GM12878 (cell line): ENCODE results near the gene ESYT3. TPM values are rescaled to one million over a fixed set of nuclear protein-coding genes. Genes with fewer than 3 reads are reported as not detected.
"Not testable (repeated sequence)": the region's sequence is repeated elsewhere in the genome, so short reads cannot be mapped to it uniquely, and the experiment has no call there.

ENCODE experiments used
- ATAC-seq: fragments of 200-7000 bp; cut with Tn5 transposase; 3 replicates; pipeline ENCODE4 v1.9.1; 2020; ENCODE audit warnings: mild to moderate bottlenecking, moderate library complexity
- BruUV-seq: library from RNA; stranded (reverse); fragments of 400-500 nt; replicated peaks from 2 replicates; lab custom pipeline; 2021; lab: Mats Ljungman, UMichigan
- CTCF ChIA-PET: fragments of 300-600 bp; sonication (Branson Sonifier 250); formaldehyde crosslinking; extraction: SDS; loops from one replicate; lab custom pipeline; 2021; ENCODE audit warnings: inconsistent platforms; lab: Yijun Ruan, JAX
- POLR2A ChIA-PET: fragments of 350-600 bp; formaldehyde crosslinking; extraction: SDS; loops from one replicate; lab custom pipeline; 2021; ENCODE audit warnings: inconsistent platforms; lab: Charles Lee
- RAD21 ChIA-PET: fragments of 300-600 bp; sonication (Branson Sonifier 250); formaldehyde crosslinking; loops from one replicate; lab custom pipeline; 2023; ENCODE audit warnings: antibody characterized with exemption; ENCODE audit not compliant: unreplicated experiment; lab: Charles Lee
- SMC1A ChIA-PET: fragments of 300-600 bp; sonication (Branson Sonifier 250); formaldehyde crosslinking; loops from one replicate; lab custom pipeline; 2023; ENCODE audit not compliant: unreplicated experiment, uncharacterized antibody; lab: Charles Lee
- DNase-seq: peaks from one replicate; pipeline ENCODE4 v3.0.0-alpha.2; 2011; ENCODE audit warnings: low read depth, low spot score
- FAIRE-seq: peaks from 3 replicates; lab custom pipeline; 2011; peaks lifted over from hg19 to GRCh38; lab: Jason Lieb, UNC
- H2AFZ ChIP-seq: 2 replicates; pipeline ENCODE4 v1.6.0; 2011; ENCODE audit warnings: low read depth, low read length, control low read depth; ENCODE audit not compliant: control insufficient read depth
- H3K27ac ChIP-seq: 2 replicates; pipeline ENCODE4 v1.5.1; 2011; ENCODE audit warnings: control low read depth; ENCODE audit not compliant: control insufficient read depth, insufficient read depth
- H3K27me3 ChIP-seq, 2 experiments: replicated peaks in 1 of 2; 2 replicates each; pipeline versions ENCODE4 v1.6.0 to v1.6.1; 2011; ENCODE audit warnings: low read length in 1 of 2; ENCODE audit not compliant: control insufficient read depth in 2 of 2, insufficient read depth in 2 of 2
- H3K36me3 ChIP-seq, 2 experiments: 2 replicates each; pipeline ENCODE4 v1.5.1; 2011; ENCODE audit warnings: low read length in 1 of 2; ENCODE audit not compliant: control insufficient read depth in 2 of 2, insufficient read depth in 2 of 2
- H3K4me1 ChIP-seq: 2 replicates; pipeline ENCODE4 v1.6.1; 2011; ENCODE audit warnings: mild to moderate bottlenecking, low read length, moderate library complexity, mixed read lengths; ENCODE audit not compliant: control insufficient read depth, insufficient read depth
- H3K4me2 ChIP-seq: 2 replicates; pipeline ENCODE4 v1.6.0; 2011; ENCODE audit warnings: control low read depth; ENCODE audit not compliant: control insufficient read depth, insufficient read depth
- H3K4me3 ChIP-seq: fragments of 200-600 bp; sonication (generic); 2 replicates; pipeline ENCODE4 v1.5.1; 2016
- H3K79me2 ChIP-seq: 2 replicates; pipeline ENCODE4 v1.6.0; 2011; ENCODE audit warnings: low read length; ENCODE audit not compliant: control insufficient read depth, insufficient read depth
- H3K9ac ChIP-seq: 2 replicates; pipeline ENCODE4 v1.8.0; 2011; ENCODE audit warnings: low read length, control low read depth, mixed read lengths; ENCODE audit not compliant: control insufficient read depth, insufficient read depth
- H3K9me3 ChIP-seq: replicated peaks from 3 replicates; pipeline ENCODE4 v1.5.1; 2011; ENCODE audit warnings: mild to moderate bottlenecking, low read length; ENCODE audit not compliant: control insufficient read depth, insufficient read depth
- H4K20me1 ChIP-seq: 2 replicates; pipeline ENCODE4 v1.6.0; 2011; ENCODE audit not compliant: control insufficient read depth, insufficient read depth
- CHD1 ChIP-seq: IDR thresholded peaks from 2 replicates; pipeline ENCODE4 v1.6.1; 2012; ENCODE audit warnings: low read depth, low read length, improper control_type of control experiment
- RAD21 ChIP-seq: IDR thresholded peaks from 2 replicates; pipeline ENCODE4 v1.6.1; 2011; ENCODE audit warnings: mild to moderate bottlenecking, low read depth, low read length, moderate library complexity; ENCODE audit not compliant: insufficient read depth
- RAD51 ChIP-seq: fragments of 450-650 bp; IDR thresholded peaks from 2 replicates; pipeline ENCODE4 v1.6.1; 2016; ENCODE audit warnings: moderate library complexity, mild to moderate bottlenecking, inconsistent platforms
- SMC3 ChIP-seq: IDR thresholded peaks from 2 replicates; pipeline ENCODE4 v1.6.1; 2011; ENCODE audit warnings: low read length, improper control_type of control experiment, borderline replicate concordance
- WGBS: methylation state at CpG from one replicate; pipeline ENCODE4 v1.1.6; 2016; ENCODE audit warnings: low lambda C conversion rate; ENCODE audit not compliant: insufficient replicate concordance, insufficient coverage; ENCODE audit errors: missing lambda C conversion rate; 5-methylcytosine and 5-hydroxymethylcytosine counted together
- in situ Hi-C: fragments of 300-500 bp; cut with MboI; formaldehyde crosslinking; loops from 9 replicates; pipeline ENCODE4 v1.14.3; 2018; ENCODE audit warnings: mixed read lengths
- intact Hi-C: fragments of 100-400 bp; cut with micrococcal nuclease; formaldehyde crosslinking; loops from one replicate; pipeline ENCODE4 v1.14.2; 2022; ENCODE audit not compliant: unreplicated experiment
- polyA plus RNA-seq, 11 experiments: library from polyadenylated mRNA; depleted of rRNA in 4 of 11; unstranded in 6 of 11; stranded (reverse) in 5 of 11; fragments of >200 nt; fragmentation: Nextera tagmentation in 4 of 11; fragmentation: Illumina TruSeq in 1 of 11; extraction: Ambion mirVana in 4 of 11; extraction: Trizol in 1 of 11; gene quantifications; 1 replicate in 1 of 11; 2 replicates in 10 of 11; pipeline versions ENCODE4 v1.2.1 to v1.2.3, GENCODE V29; 2011 to 2016; ENCODE audit warnings: inconsistent platforms in 2 of 11, missing spikeins in 2 of 11, low read depth in 1 of 11
- total RNA-seq, 4 experiments: library from RNA; depleted of rRNA in 3 of 4; stranded (reverse); fragments of >200 nt in 3 of 4; fragmentation: Illumina TruSeq in 1 of 4; extraction: Trizol in 1 of 4; gene quantifications; 2 replicates each; pipeline versions ENCODE4 v1.2.1 to v1.2.3, GENCODE V29; 2013 to 2021
- TF ChIP-seq, protein P1 (sequence below): IDR thresholded peaks from 2 replicates; pipeline ENCODE4 v1.6.1; 2012; ENCODE audit warnings: mild to moderate bottlenecking, low read depth, low read length
- TF ChIP-seq, protein P2 (sequence below): fragments of 450-650 bp; IDR thresholded peaks from 2 replicates; pipeline ENCODE4 v1.6.1; 2017; ENCODE audit warnings: mild to moderate bottlenecking
- TF ChIP-seq, protein P3 (sequence below), 3 experiments: IDR thresholded peaks in 2 of 3; conservative IDR thresholded peaks in 1 of 3; 2 replicates each; pipeline ENCODE4 v1.5.1; 2011; ENCODE audit warnings: low read depth in 3 of 3, low read length in 3 of 3, mild to moderate bottlenecking in 3 of 3, control low read depth in 2 of 3, moderate library complexity in 2 of 3, inconsistent platforms in 1 of 3, mixed read lengths in 1 of 3; ENCODE audit not compliant: control insufficient read depth in 2 of 3, insufficient read depth in 1 of 3; ENCODE audit errors: extremely low read depth in 1 of 3

ESYT3 gene
- total and polyA plus RNA-seq, 10 of the 15 experiments (the other 5 are each of a cell fraction or from before 2014, with no cell fraction given), result not detected

DNA sequence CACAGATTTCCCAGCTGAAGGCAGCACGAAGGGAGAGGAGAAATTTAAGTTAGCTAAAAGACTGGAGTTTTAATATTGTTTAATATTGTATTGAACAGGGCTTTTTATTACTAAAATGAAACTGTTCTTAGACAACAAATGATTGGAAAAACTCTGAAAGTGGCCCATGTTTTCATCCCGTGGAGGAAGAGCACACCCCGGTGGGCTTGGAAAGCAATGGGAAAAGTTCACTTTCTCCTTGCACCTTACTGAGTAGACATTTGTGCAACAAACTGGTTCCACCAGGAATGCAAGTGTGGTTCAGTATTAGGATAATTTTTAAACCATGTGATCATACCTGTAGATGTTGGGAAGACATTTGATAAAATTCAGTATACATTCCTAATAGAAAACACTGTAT lies 8.2 kb upstream of the ESYT3 start:
- ATAC-seq, result no peak
- CTCF ChIA-PET, result interaction anchor here (1.3 kb wide), 1 partner anchor 9 kb away, joined by 4 read pairs; no protein-coding TSS in a partner anchor
- POLR2A ChIA-PET, result no interaction called here
- no peaks in the 10 kb centered on the region for H3K4me1 ChIP-seq
- H3K4me3 ChIP-seq, result no peak overlapping the region
- no peaks in the 10 kb centered on the region for H3K27me3 ChIP-seq
- no peak overlapping the region for H2AFZ ChIP-seq
- H3K27ac ChIP-seq, result no peak overlapping the region
- SMC1A ChIA-PET, result no interaction called here
- no peak overlapping the region for H3K4me2 ChIP-seq
- intact Hi-C loops, result no loop called here
- no peaks in the 10 kb centered on the region for H3K36me3 ChIP-seq
- RAD21 ChIA-PET, result no interaction called here
- no peaks in the 10 kb centered on the region for H4K20me1 ChIP-seq
- TF ChIP-seq RAD51 (no peak), SMC3 (peak; percentile 16; the same call in 1 of the 2 replicates), RAD21 (peak; percentile 37; the same call in 1 of the 2 replicates), CHD1 (no peak)
- TF ChIP-seq, protein P1, sequence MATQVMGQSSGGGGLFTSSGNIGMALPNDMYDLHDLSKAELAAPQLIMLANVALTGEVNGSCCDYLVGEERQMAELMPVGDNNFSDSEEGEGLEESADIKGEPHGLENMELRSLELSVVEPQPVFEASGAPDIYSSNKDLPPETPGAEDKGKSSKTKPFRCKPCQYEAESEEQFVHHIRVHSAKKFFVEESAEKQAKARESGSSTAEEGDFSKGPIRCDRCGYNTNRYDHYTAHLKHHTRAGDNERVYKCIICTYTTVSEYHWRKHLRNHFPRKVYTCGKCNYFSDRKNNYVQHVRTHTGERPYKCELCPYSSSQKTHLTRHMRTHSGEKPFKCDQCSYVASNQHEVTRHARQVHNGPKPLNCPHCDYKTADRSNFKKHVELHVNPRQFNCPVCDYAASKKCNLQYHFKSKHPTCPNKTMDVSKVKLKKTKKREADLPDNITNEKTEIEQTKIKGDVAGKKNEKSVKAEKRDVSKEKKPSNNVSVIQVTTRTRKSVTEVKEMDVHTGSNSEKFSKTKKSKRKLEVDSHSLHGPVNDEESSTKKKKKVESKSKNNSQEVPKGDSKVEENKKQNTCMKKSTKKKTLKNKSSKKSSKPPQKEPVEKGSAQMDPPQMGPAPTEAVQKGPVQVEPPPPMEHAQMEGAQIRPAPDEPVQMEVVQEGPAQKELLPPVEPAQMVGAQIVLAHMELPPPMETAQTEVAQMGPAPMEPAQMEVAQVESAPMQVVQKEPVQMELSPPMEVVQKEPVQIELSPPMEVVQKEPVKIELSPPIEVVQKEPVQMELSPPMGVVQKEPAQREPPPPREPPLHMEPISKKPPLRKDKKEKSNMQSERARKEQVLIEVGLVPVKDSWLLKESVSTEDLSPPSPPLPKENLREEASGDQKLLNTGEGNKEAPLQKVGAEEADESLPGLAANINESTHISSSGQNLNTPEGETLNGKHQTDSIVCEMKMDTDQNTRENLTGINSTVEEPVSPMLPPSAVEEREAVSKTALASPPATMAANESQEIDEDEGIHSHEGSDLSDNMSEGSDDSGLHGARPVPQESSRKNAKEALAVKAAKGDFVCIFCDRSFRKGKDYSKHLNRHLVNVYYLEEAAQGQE, result no peak
- TF ChIP-seq, protein P2, sequence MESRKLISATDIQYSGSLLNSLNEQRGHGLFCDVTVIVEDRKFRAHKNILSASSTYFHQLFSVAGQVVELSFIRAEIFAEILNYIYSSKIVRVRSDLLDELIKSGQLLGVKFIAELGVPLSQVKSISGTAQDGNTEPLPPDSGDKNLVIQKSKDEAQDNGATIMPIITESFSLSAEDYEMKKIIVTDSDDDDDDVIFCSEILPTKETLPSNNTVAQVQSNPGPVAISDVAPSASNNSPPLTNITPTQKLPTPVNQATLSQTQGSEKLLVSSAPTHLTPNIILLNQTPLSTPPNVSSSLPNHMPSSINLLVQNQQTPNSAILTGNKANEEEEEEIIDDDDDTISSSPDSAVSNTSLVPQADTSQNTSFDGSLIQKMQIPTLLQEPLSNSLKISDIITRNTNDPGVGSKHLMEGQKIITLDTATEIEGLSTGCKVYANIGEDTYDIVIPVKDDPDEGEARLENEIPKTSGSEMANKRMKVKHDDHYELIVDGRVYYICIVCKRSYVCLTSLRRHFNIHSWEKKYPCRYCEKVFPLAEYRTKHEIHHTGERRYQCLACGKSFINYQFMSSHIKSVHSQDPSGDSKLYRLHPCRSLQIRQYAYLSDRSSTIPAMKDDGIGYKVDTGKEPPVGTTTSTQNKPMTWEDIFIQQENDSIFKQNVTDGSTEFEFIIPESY, result no peak
- TF ChIP-seq, protein P3, sequence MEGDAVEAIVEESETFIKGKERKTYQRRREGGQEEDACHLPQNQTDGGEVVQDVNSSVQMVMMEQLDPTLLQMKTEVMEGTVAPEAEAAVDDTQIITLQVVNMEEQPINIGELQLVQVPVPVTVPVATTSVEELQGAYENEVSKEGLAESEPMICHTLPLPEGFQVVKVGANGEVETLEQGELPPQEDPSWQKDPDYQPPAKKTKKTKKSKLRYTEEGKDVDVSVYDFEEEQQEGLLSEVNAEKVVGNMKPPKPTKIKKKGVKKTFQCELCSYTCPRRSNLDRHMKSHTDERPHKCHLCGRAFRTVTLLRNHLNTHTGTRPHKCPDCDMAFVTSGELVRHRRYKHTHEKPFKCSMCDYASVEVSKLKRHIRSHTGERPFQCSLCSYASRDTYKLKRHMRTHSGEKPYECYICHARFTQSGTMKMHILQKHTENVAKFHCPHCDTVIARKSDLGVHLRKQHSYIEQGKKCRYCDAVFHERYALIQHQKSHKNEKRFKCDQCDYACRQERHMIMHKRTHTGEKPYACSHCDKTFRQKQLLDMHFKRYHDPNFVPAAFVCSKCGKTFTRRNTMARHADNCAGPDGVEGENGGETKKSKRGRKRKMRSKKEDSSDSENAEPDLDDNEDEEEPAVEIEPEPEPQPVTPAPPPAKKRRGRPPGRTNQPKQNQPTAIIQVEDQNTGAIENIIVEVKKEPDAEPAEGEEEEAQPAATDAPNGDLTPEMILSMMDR (IDR thresholded peaks at IDR 0.05 in 2 of 3, conservative IDR thresholded peaks at IDR 0.05 in 1 of 3; ENCODE audit: control insufficient read depth in 2 of 3, extremely low read depth in 1 of 3, insufficient read depth in 1 of 3, low read depth in 3 of 3, low read length in 3 of 3), result peak in 2 of 3 experiments; percentile 31; a peak in 4 of 6 replicates
- TF ChIP-seq, all 136 proteins: peak for 3
- Histone ChIP-seq H3K9ac (no peak overlapping the region), H3K79me2 (no peaks in the 10 kb centered on the region), H3K9me3 (no peaks in the 10 kb centered on the region)
- in situ Hi-C loops, result no loop called here
- WGBS, result 38% methylated on average over 3 of the region's 3 CpGs
- DNase-seq (no peak), FAIRE-seq (no peak)
- BruUV-seq, result no TSS peak

DNA sequence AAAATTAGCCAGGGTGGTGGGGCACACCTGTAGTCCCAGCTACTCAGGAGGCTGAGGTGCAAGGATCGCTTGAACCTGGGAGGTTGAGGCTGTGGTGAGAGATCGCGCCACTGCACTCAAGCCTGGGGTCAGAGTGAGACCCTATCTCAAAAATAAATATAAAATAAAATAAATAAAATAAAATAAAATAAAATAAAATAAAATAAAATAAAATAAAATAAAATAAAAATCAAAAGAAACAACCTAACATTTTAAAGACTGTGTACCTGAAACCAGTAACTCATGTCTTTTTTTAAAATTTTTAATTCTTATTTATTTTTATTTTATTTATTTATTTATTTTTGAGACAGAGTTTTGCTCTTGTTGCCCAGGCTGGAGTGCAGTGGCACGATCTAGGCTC lies 7.7 kb upstream of the ESYT3 start:
- H3K4me2 ChIP-seq, DNase-seq, intact Hi-C loops, in situ Hi-C loops, BruUV-seq, ATAC-seq, H3K79me2 ChIP-seq, H3K9me3 ChIP-seq, POLR2A ChIA-PET, H4K20me1 ChIP-seq, H3K4me3 ChIP-seq, SMC1A ChIA-PET, H3K27me3 ChIP-seq, RAD21 ChIA-PET, H3K36me3 ChIP-seq, H3K9ac ChIP-seq, H3K27ac ChIP-seq, H3K4me1 ChIP-seq, H2AFZ ChIP-seq, FAIRE-seq: not testable (repeated sequence)
- 69% methylated on average over 4 of the region's 4 CpGs for WGBS
- CTCF ChIA-PET, result interaction anchor here (1.2 kb wide), 1 partner anchor 26 kb away, joined by 3 read pairs; no protein-coding TSS in a partner anchor
